ENCODE results near the gene TMEM116.

TMEM116 gene

DNA sequence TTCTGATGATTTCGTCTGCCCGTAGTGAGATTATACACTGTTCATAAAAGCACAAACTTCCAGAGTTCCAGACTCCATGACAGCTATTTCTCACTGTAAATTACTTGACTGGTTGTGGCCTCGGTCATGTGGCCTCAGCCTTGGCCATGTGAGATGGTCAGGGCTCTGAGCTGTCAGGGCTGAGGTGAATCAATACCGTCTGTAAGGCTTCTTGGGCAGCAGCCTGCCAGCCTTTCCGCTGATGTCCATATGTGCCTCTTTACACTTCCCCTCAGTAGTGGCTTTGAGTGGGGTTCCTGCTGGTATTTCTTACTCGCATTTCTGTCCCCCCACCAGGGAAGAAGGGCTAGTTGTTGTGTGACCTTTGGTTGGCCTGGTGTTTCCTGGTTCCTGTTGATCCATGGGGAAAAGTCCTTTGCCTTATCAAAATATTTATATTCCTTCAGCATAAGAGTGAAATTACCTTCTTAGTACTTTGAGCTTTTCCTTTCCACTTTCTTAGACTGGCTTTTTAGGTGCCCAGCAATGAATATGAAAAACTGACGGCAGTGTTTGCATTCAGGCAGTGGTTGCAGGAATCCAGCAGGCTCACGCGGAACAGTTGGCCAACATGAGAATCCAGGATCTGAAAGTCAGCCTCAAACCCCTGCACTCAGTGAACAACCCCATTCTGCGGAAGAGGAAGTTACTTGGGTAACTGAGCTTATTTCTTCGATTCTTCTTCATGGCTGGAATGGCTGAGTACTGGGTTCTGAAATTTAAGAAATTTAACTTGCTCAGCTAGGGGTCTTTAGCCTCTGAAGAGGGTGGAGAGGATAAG, 124.8 kb downstream of the TMEM116 start:
- TF ChIP-seq, protein P1, sequence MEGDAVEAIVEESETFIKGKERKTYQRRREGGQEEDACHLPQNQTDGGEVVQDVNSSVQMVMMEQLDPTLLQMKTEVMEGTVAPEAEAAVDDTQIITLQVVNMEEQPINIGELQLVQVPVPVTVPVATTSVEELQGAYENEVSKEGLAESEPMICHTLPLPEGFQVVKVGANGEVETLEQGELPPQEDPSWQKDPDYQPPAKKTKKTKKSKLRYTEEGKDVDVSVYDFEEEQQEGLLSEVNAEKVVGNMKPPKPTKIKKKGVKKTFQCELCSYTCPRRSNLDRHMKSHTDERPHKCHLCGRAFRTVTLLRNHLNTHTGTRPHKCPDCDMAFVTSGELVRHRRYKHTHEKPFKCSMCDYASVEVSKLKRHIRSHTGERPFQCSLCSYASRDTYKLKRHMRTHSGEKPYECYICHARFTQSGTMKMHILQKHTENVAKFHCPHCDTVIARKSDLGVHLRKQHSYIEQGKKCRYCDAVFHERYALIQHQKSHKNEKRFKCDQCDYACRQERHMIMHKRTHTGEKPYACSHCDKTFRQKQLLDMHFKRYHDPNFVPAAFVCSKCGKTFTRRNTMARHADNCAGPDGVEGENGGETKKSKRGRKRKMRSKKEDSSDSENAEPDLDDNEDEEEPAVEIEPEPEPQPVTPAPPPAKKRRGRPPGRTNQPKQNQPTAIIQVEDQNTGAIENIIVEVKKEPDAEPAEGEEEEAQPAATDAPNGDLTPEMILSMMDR (IDR thresholded peaks at IDR 0.05), result no peak
- no peak for TF ChIP-seq ZFX (IDR thresholded peaks at IDR 0.05; ENCODE audit: borderline replicate concordance)
- H3K27ac ChIP-seq, result no peak overlapping the region

DNA sequence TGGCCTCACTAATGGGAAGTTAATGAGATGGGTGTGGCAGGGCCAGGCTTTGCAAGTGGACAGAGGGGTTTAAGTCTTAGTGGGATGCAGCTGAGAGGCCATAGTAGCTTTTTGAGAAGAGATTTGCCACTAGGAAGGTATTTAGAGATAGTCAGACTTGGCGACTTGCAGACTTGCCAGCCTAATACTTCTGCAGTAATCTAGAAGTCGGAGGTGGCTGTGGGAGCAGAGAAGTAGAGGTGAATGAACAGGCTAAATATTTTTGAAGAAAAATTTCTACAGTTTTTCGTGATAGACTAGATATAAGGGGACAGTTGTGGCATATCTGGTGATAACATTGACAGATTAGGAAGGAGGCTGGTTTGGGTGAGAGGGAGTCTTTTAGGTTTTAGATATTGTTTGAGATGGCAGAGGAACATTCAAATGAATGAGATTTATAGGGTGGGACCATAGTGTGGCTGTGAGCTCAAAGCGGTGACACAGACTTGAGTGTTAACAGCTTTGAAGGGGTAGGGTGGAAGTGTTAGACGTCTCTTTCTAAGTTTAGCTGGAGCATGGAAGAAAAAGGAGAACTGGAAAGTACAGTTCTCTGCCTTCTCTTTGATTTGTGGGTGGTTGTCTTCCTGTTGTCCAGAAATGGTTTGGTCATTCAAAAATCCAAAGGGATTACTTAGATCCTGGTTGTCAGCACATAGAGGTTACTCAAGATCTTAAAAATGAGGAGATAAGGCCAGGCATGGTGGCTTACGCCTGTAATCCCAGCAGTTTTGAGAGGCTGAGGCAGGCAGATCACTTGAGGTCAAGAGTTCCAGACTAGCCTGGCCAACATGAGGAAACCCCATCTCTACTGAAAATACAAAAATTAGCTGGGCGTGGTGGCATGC, 126.1 kb downstream of the TMEM116 start:
- no peak overlapping the region for H3K27ac ChIP-seq
- TF ChIP-seq, protein P1 (IDR thresholded peaks at IDR 0.05), result no peak
- no peak for TF ChIP-seq ZFX (IDR thresholded peaks at IDR 0.05; ENCODE audit: borderline replicate concordance)

DNA sequence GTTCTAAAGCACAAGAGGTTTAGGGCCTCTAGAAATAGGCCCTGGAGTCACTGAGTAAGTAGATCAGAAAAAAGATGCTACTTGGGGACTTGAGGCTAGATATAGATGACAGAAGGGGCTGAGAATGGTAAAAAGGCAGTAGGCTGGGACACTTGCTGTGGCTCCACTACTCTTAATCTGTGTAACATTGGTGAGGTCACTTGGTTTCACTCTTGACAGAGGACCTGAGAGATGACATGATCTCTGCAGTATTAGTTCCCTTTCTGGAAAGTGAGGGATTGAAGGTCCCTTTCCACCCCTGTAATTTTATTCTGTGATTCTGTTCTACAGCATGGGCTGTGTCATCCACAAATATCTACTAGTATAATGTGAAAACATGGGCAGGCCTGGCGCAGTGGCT, 131.2 kb downstream of the TMEM116 start:
- TF ChIP-seq ZFX (IDR thresholded peaks at IDR 0.05; ENCODE audit: borderline replicate concordance), result no peak
- TF ChIP-seq, protein P1 (IDR thresholded peaks at IDR 0.05), result no peak

More for the DNA sequence above, 131.2 kb downstream of the TMEM116 start:
- H3K27ac ChIP-seq, result no peak overlapping the region

Data from 22Rv1 (cell line).